Measurements from ENCODE around the gene COPZ2. TPM values are rescaled to one million over a fixed set of nuclear protein-coding genes. Genes with fewer than 3 reads are reported as not detected.
"Not testable (repeated sequence)": the region's sequence is repeated elsewhere in the genome, so short reads cannot be mapped to it uniquely, and the experiment has no call there.

COPZ2 gene
- polyA plus RNA-seq, 1 donor from 2014 or later, result 1.7 TPM

DNA sequence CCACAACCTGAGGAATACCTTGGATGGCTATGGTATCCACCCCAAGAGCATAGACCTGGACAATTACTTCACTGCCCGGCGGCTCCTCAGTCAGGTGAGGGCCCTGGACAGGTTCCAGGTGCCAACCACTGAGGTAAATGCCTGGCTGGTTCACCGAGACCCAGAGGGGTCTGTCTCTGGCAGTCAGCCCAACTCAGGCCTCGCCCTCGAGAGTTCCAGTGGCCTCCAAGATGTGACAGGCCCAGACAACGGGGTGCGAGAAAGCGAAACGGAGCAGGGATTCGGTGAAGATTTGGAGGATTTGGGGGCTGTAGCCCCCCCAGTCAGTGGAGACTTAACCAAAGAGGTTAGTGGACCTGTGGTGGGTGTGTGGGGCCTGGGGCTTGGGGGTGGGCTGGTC is 13.7 kb upstream of the COPZ2 start:
- Mint-ChIP-seq H3K27me3 (no peaks in the 10 kb centered on the region), H3K27ac (peak overlapping the region in 2 of 3 donors; percentile 47 to 71), H3K9me3 (no peaks in the 10 kb centered on the region), H3K4me3 (peak overlapping the region in 2 of 4 donors; percentile 76 to 78), H3K4me1 (peaks cover 46 to 64% (median 50%) of the 10 kb centered on the region in 3 donors), H3K36me3 (peaks cover 1% of the 10 kb centered on the region)

DNA sequence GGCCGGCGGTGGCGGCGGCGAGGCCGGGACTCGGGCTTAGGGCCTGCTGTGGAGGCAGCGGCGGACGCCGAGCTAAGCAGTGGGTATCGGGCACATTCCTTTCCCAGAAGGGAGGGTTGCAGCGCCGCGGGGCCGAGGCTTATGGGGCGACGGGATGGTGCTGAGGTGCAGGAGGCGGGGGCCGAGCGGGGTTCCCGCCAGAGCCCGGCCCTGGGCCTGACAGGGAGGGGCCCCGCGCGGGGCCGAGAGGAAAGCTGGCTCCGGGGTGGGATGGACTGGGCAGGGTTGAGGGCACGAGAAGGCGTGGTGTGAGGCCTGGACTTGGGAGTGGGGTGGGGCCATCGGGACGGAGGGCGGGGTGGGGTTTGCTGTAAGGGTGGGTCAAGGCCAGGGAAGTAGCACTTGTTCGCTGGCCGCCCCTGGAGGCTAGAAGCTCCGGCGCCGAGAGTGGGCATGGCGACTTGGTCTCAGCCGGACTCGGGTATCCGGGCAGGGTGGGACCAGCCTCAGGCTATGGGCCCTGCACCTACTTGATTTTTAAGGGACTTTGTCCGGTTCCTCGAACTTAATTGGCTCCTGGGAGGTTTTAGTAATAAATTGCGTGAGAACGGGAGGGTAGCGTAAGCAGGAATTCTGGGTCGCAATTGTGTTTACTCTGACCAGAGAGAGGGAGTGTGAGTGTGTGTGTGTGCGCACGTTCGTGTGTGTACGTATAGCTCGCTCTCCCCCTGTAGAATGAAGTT is 11.0 kb upstream of the COPZ2 start:
- no peaks in the 10 kb centered on the region for H3K9me3 Mint-ChIP-seq
- H3K36me3 Mint-ChIP-seq, result peaks cover 3% of the 10 kb centered on the region
- H3K4me3 Mint-ChIP-seq, result peak overlapping the region; percentile 91 to 98 (median 94)
- H3K27ac Mint-ChIP-seq, result peak overlapping the region; percentile 92 to 99 (median 98)
- no peaks in the 10 kb centered on the region for H3K27me3 Mint-ChIP-seq
- H3K4me1 Mint-ChIP-seq, result peaks cover 31 to 53% (median 36%) of the 10 kb centered on the region in 3 donors

- peak within 1 kb of the TSS; percentile 92 to 99 (median 98) for H3K27ac Mint-ChIP-seq
- H3K9me3 Mint-ChIP-seq, result no peaks in the 10 kb centered on the region
- H3K4me3 Mint-ChIP-seq, result peak within 1 kb of the TSS; percentile 91 to 98 (median 94)
- H3K36me3 Mint-ChIP-seq, result peaks cover 3% of the 10 kb centered on the region
- no peaks in the 10 kb centered on the region for H3K27me3 Mint-ChIP-seq
- H3K4me1 Mint-ChIP-seq, result peaks cover 24 to 47% (median 34%) of the 10 kb centered on the region in 3 donors
Observed at GRCh38 chr17:48047741-48048383, 10.3 kb upstream of the COPZ2 start, which contains the start of gene NFE2L1. TSS of gene NFE2L1 (plus strand) at chr17:48048359. CDS start at chr17:48051119, 2,760 bp downstream.

- Mint-ChIP-seq H3K4me1 (peaks cover 19 to 41% (median 28%) of the 10 kb centered on the region in 3 donors), H3K36me3 (peaks cover 3% of the 10 kb centered on the region), H3K4me3 (peak overlapping the region; percentile 91 to 98 (median 94)), H3K27ac (peak overlapping the region; percentile 92 to 99 (median 98)), H3K27me3 (no peaks in the 10 kb centered on the region), H3K9me3 (no peaks in the 10 kb centered on the region)
Observed at GRCh38 chr17:48047113-48047740, 9.6 kb upstream of the COPZ2 start.

DNA sequence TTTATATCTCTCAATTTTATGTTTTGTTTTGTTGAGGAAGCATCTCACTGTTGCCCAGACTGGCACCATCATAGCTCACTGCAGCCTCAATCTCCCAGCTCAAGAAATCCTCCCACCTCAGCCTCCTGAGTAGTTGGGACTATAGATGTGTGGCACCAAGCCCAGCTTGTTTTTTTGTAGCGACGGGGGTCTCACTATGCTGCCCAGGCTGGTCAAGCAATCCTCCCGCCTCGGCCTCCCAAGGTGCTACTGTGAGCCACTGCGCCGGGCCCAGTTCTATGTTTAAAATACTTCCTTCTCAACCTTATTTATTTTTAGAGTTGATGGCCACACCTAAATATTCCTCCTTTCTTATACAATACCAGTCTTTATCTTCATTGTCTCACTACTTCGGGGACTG is 8.7 kb upstream of the COPZ2 start:
- H3K4me1 Mint-ChIP-seq, result peaks cover 15 to 32% (median 24%) of the 10 kb centered on the region in 3 donors
- peak overlapping the region in 2 of 3 donors; percentile 61 to 92 for H3K27ac Mint-ChIP-seq
- peak overlapping the region; percentile 48 to 98 (median 94) for H3K4me3 Mint-ChIP-seq
- peaks cover 2% of the 10 kb centered on the region for H3K36me3 Mint-ChIP-seq
- no peaks in the 10 kb centered on the region for H3K9me3 Mint-ChIP-seq
- no peaks in the 10 kb centered on the region for H3K27me3 Mint-ChIP-seq

GRCh38 chr17:48045316-48046001 is 7.9 kb upstream of the COPZ2 start:
- Mint-ChIP-seq H3K27me3 (no peaks in the 10 kb centered on the region), H3K9me3 (no peaks in the 10 kb centered on the region), H3K27ac (peak overlapping the region in 1 of 3 donors; percentile 61), H3K36me3 (peaks cover 2% of the 10 kb centered on the region), H3K4me1 (peaks cover 11 to 28% (median 24%) of the 10 kb centered on the region in 3 donors), H3K4me3 (peak overlapping the region in 3 of 4 donors; percentile 27 to 92 (median 33))

GRCh38 chr17:48044851-48045250 is 7.3 kb upstream of the COPZ2 start:
- Mint-ChIP-seq H3K27ac (no peak overlapping the region), H3K4me1 (peaks cover 6 to 24% (median 21%) of the 10 kb centered on the region in 3 donors), H3K36me3 (peaks cover 2% of the 10 kb centered on the region), H3K27me3 (no peaks in the 10 kb centered on the region), H3K4me3 (peak overlapping the region in 1 of 4 donors; percentile 46), H3K9me3 (no peaks in the 10 kb centered on the region)

DNA sequence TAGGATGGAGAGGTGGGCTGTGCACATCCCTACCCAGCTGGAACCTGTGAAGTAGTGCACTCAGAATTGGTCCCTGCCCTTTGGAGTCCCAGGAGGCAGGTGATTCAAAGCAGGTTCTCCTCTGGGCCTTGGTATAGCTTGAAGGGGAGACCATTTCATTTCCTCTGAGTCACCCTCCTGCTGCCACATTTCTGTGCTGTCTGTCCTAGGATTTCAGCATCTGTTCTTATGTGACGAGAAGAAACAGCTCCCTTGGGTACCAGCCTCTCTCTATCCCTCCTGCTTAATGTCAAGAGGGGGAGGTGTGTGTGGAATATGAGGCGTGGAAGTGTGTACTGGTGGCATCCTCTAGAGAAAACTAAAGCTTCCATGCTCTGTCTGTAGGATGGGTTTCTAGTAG is 5.6 kb upstream of the COPZ2 start:
- Mint-ChIP-seq H3K4me3 (peak overlapping the region in 1 of 4 donors; percentile 21), H3K27ac (no peak overlapping the region), H3K36me3 (peaks cover 2% of the 10 kb centered on the region), H3K4me1 (peaks cover 5 to 22% (median 19%) of the 10 kb centered on the region in 3 donors), H3K9me3 (no peaks in the 10 kb centered on the region), H3K27me3 (no peaks in the 10 kb centered on the region)

DNA sequence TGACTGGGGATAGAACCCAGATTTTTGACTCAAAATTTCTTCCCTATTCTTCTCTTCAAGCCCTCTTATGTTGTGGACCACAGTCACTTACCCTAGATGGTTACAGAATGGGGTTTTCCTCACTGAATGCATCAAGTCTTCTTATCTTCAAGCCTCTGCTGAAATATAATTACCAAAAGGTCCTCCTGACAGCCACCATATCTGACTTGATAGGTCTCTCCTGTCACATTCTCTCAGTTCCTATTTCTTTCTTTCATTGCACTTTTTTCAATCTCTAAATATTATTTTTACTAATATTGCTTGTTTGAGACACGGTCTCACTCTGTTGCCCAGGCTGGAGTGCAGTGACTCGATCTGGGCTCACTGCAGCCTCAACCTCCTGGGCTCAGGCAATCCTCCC is 1.1 kb upstream of the COPZ2 start:
- Mint-ChIP-seq H3K27me3 (peaks cover 8% of the 10 kb centered on the region), H3K36me3 (no peaks in the 10 kb centered on the region), H3K4me3 (peak overlapping the region in 3 of 4 donors; percentile 70 to 83 (median 74)), H3K9me3 (no peaks in the 10 kb centered on the region), H3K4me1 (peaks cover 4 to 11% (median 10%) of the 10 kb centered on the region in 3 donors), H3K27ac (peak overlapping the region in 1 of 3 donors; percentile 81)

DNA sequence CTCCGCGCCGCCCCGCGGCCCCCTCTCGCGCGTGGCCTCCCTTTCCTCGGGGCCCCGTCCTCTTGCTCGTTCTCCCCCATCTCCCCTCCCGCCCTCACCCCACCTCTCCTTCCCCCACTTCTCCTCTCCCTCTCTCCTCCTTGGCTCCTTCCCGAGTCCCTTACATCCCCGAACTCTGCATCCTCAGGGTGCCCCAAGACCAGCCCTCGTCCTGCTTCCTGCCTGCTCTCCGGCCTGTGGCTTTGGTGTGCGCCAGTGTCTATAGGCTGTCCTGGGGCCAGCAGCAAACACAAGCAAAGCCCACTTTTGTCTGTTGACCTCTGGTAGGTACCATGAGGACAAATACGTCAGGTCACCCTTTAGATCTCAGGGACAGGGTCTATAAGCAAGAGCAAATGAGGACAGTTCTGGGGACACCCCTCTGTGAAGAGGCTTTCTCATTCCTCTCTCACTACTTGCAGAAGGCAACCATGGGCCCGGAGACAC is 284 bp upstream of the COPZ2 start:
- H3K4me3 Mint-ChIP-seq, result peak overlapping the region; percentile 74 to 96 (median 88)
- peaks cover 4 to 11% (median 10%) of the 10 kb centered on the region in 3 donors for H3K4me1 Mint-ChIP-seq
- H3K36me3 Mint-ChIP-seq, result no peaks in the 10 kb centered on the region
- H3K9me3 Mint-ChIP-seq, result no peaks in the 10 kb centered on the region
- H3K27ac Mint-ChIP-seq, result no peak overlapping the region
- H3K27me3 Mint-ChIP-seq, result peaks cover 14% of the 10 kb centered on the region

DNA sequence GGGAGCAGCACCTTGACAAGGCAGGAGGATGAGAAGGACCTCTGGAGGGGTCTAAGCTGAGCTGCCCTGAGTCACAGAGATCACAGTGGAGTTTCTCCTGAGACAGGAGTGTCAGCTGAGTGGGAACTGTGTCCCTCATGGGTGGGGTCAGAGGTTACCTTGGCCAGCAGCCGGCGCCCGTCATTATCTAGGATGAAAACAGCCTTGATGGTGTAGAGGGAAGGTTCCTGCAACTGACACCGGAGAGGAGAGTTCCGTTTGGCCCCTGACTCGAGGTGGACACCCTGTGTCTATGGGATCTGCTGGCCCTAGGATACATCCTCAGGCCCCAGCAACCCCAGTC is 933 bp downstream of the COPZ2 start:
- no peaks in the 10 kb centered on the region for H3K36me3 Mint-ChIP-seq
- H3K4me1 Mint-ChIP-seq, result peaks cover 4 to 11% (median 10%) of the 10 kb centered on the region in 3 donors
- no peak overlapping the region for H3K27ac Mint-ChIP-seq
- H3K9me3 Mint-ChIP-seq, result no peaks in the 10 kb centered on the region
- peaks cover 18% of the 10 kb centered on the region for H3K27me3 Mint-ChIP-seq
- H3K4me3 Mint-ChIP-seq, result peak overlapping the region; percentile 81 to 89 (median 86)

- H3K4me1 Mint-ChIP-seq, result peaks cover 4 to 11% (median 10%) of the 10 kb centered on the region in 3 donors
- H3K4me3 Mint-ChIP-seq, result peak overlapping the region in 1 of 4 donors; percentile 23
- not testable (repeated sequence) for H3K27ac Mint-ChIP-seq, H3K36me3 Mint-ChIP-seq, H3K9me3 Mint-ChIP-seq
- peaks cover 18% of the 10 kb centered on the region for H3K27me3 Mint-ChIP-seq
Observed at GRCh38 chr17:48034734-48035133, 2.9 kb downstream of the COPZ2 start.

- H3K27ac Mint-ChIP-seq, result no peak overlapping the region
- H3K4me1 Mint-ChIP-seq, result peaks cover 0 to 4% (median 1%) of the 10 kb centered on the region in 3 donors
- H3K9me3 Mint-ChIP-seq, result no peaks in the 10 kb centered on the region
- H3K36me3 Mint-ChIP-seq, result no peaks in the 10 kb centered on the region
- H3K4me3 Mint-ChIP-seq, result no peak overlapping the region
- peaks cover 19% of the 10 kb centered on the region for H3K27me3 Mint-ChIP-seq
Observed at GRCh38 chr17:48031966-48032365, 5.6 kb downstream of the COPZ2 start.

GRCh38 chr17:48030531-48030930 is 7.1 kb downstream of the COPZ2 start:
- Mint-ChIP-seq H3K27me3 (peaks cover 17% of the 10 kb centered on the region), H3K4me3 (no peak overlapping the region), H3K4me1 (peaks cover 6 to 17% (median 11%) of the 10 kb centered on the region in 3 donors), H3K36me3 (no peaks in the 10 kb centered on the region), H3K27ac (no peak overlapping the region), H3K9me3 (no peaks in the 10 kb centered on the region)

All from IgD-negative memory B cell (primary cell).